M059J (cell line): Measurements from ENCODE around the gene NDST1. TPM values are rescaled to one million over a fixed set of nuclear protein-coding genes. Genes with fewer than 3 reads are reported as not detected.

ENCODE experiments used
- DNase-seq: peaks from one replicate; pipeline ENCODE4 v3.0.0-alpha.2; 2012; ENCODE audit warnings: low read depth
- total RNA-seq: library from RNA; depleted of rRNA; stranded (reverse); fragments of >200 nt; shearing (Covaris generic); gene quantifications from 2 replicates; pipeline ENCODE4 v1.2.3, GENCODE V29; 2014

The NDST1 gene
- total RNA-seq, 1 experiment from 2014 or later = 44.2 TPM

DNA sequence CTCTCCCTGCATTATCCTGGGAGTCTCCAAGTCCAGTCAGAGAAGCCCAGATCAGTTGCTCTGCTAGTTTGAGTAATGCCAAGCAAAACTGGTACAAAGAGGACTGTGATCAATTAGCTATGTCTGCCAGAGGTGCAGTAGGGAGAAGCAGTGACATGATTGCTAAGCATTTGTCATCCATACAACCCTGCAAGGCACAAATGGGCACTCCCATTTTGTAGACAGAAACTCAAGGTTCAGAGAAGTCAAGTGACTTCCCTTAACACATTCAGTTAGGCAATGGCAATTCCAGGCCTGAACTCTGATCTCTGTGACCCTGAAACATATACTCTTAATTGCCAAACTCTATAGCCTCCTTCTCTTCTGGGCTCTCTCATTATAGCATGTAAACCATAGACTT is 34.0 kb downstream of the NDST1 start:
- peak; percentile 54 for DNase-seq

DNA sequence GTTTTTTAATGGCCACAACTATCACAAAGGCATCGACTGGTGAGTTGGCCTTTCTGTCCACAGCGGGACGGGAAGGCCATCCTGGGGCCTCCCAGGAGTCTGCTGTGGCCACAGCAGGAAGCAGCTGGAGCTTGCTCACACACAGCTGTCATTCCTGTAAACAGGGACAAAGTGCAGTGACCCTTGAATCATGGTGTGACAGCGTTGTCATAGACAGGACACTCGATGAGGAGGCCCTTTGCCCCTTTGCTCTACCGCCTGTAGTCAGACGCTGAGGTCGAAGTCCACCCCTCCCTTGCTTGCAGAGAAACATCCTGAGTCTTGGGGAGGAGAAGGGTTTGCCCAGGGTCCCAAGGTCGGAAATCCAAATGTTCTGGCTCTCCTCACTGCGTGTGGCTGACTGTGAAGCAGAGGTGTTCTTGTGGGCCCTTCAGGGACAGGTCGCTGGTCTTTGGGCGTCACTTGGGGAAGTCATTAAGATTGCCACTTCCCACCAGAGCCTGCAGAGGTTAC is 35.1 kb downstream of the NDST1 start:
- DNase-seq = no peak

DNA sequence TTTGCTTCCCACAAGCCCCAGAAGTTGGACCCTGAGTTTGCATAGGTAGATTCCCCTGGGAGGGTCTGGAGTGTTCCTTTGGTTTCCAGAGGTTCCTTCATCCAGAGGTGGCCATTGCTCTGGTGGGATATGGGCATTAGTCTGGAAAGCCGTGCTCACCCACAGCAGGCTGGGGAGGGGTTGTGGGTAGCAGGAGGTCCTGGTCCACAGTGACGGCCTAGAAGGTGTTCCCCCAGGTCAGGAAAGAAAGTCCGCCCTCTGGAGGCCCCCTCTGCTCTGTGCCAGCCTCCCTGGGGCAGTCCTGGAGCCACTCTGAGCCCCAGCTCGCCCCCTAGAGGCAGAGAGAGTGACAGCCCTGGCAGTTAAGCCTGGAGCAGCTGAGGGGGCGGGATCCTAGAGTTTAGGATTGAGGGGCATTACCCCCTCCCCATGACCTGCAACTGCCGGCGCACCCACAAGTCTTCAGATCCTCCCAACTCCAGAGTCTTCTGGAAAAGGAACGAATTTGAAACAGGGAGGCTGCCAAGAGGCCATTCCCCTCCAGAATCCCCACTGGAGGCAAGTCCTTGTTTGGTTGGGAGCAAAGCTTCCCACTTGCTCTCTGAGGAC is 36.8 kb downstream of the NDST1 start:
- peak; percentile 42 for DNase-seq

- DNase-seq = no peak
These were observed 37.3 kb downstream of the NDST1 start for GRCh38 chr5:150545246-150545645.

DNA sequence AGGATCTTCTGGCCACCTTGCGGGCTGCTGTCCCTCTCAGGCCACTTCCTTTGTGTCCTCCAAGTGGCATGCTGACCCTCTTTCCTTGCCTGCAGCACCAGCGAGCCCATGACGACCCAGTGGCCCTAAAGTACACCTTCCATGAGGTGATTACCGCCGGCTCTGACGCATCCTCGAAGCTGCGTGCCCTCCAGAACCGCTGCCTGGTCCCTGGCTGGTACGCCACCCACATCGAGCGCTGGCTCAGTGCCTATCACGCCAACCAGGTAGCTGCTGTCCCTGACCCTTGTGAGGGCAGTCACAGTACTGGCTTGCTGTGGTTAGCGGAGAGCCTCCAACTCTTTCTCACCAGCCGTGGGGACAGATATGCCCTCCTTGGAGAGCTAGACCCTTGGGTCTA is 40.2 kb downstream of the NDST1 start:
- DNase-seq = no peak

- no peak for DNase-seq
These were observed 41.8 kb downstream of the NDST1 start for GRCh38 chr5:150549735-150550134.

- no peak for DNase-seq
These were observed 42.4 kb downstream of the NDST1 start for GRCh38 chr5:150550286-150550685.

GRCh38 chr5:150551066-150551465 is 43.1 kb downstream of the NDST1 start:
- no peak for DNase-seq

DNA sequence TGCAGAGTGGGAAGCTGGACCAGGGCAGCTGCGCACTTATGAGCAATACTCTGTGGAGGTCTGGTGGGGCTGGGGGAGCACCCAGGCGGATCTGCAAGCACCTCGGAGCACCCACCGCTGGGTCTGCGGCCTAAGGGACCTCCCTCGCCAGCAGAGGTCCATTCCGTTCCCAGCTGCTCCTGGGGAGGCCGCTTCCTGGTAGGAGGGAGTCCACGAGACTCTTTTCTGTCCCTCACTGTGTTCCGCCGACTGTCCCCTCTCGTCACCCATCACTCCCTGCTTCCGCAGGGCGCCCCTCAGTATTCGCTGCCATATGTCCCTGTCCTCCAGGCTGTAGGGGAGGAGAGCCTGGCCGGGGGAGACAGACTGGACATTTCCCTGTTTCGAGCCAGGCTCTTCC is 45.5 kb downstream of the NDST1 start:
- DNase-seq = no peak

GRCh38 chr5:150553911-150554310 is 46.0 kb downstream of the NDST1 start:
- DNase-seq = no peak

GRCh38 chr5:150554857-150555256 is 46.9 kb downstream of the NDST1 start:
- no peak for DNase-seq

- no peak for DNase-seq
These were observed 48.2 kb downstream of the NDST1 start for GRCh38 chr5:150556106-150556505.

GRCh38 chr5:150556859-150557508 is 49.1 kb downstream of the NDST1 start:
- DNase-seq = no peak

- no peak for DNase-seq
These were observed 49.6 kb downstream of the NDST1 start for GRCh38 chr5:150557509-150557872.

DNA sequence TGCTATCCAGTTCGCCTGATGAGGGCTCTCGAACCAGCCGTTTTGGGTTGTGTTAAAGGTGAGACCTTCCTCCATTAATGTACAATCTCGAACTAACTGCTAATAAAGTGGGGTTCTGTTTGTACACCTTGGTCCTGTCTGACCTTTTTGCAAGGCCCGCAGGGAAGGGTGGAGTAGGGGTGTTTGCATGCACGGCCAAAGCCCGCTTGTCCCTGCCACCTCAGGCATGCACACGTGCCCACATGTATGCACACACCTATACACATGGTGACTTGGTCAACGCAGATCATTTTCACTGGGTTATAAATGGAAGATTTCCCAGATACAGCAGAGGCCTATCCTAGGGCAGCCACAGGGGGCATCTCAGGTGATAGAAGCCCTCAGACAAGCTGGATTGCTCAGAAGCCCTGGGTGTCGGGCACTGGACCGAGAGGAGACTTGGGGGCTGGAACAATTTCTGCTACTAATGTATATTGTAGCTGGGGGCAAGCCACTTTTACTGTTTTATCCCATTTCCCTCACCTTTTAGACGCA is 50.2 kb downstream of the NDST1 start:
- DNase-seq = no peak

DNA sequence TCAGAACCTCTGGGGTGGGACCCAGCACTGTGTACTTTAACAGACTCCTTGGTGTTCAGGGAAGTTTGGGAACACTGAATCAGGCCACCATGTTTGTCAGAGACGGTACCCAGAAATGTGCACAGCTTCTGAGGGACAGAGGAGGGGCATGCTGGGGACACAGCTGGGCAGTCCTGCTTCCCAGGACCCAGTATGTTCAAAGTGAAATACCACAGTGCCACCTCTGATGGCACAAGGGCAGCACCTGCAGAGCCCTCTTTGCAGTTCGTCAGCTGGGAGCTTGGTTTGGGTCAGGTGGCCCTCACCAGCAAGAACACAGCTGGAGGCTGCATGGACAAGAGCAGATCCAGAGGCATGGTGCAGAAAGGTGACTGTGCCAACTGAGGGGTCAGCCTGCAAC is 51.2 kb downstream of the NDST1 start:
- DNase-seq = no peak

- peak; percentile 56 for DNase-seq
These were observed 51.8 kb downstream of the NDST1 start for GRCh38 chr5:150559701-150560100.

GRCh38 chr5:150560401-150561191 is 52.7 kb downstream of the NDST1 start:
- peak; percentile 82 for DNase-seq

DNA sequence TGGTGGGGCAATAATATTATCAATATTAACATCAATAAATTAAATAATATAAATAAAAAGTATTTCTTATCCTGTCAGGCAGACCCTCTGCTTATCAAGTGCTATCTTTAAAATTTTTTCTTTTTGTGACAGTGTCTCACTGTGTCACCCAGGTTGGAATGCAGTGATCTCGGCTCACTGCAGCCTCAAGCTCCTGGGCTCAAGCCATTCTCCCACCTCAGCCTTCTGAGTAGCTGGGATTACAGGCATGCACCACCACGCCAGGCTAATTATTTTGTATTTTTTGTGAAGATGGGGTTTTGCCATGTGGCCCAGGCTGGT is 53.2 kb downstream of the NDST1 start:
- no peak for DNase-seq

DNA sequence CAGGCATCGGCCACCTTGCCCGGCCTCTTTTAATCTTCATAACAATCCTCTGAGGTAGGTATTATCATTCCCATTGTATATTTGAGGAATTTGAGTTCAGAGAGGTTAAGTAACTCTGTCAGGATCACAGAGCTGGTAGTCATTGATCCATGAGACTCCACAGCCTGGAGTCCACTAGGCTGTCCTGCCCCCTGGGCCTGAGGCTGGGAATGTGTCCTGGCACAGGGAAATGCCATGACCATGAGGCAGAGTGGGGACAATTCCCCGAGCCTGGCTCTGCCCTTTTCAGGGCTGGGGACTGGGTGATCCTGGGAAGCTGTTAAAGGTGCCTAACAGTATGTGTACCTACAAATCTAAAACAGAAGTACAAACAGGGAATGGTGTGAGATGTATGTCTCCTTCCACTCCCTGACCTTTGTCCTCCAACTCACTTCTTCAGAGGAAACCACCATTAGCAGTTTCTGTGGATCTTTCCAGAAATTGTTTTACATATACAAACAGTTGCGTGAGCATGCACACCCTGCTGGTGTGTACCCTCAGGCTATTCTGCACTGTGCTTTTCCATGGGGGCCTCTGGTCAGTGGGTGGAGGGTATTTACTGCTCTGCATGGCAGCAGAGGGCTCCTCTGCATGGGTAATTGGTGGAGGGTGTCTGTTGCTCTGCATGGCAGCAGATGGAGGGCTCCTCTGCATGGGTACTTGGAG is 53.8 kb downstream of the NDST1 start:
- no peak for DNase-seq

DNA sequence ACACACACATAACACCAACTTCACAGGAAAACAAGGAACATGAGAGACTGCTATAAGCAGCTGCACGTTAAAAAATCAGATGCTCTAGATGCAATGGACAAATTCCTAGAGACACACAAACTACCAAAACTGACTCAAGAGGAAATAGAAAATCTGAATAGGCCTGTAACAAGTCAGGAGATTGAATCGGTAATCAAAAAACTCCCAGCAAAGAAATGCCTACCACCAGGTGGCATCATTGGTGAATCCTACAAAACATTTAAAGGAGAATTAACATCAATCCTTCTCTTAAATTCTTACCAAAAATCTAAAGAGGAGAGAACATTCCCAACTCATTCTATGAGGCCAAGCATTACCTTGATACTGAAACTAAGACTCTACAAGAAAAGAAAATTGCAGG is 54.9 kb downstream of the NDST1 start:
- peak; percentile 68 for DNase-seq

DNA sequence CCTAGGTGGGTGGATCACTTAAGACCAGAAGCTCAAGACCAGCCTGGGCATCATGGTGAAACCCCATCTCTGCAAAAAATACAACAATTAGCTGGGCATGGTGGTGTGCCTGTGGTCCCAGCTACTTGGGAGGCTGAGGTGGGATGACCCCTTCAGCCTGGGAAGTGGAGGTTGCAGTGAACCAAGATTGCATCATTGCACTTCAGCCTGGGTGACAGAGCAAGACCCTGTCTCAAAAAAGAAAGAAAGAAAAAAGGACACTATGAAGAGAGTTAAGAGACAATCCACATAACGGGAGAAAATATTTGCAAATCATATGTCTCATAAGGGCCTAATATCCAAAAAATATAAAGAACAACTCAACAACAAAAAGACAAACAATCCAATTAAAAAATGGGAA is 57.9 kb downstream of the NDST1 start:
- no peak for DNase-seq
